SW480 (cell line): ENCODE measurements around the gene TNRC6B.
"Not testable (repeated sequence)": the region's sequence is repeated elsewhere in the genome, so short reads cannot be mapped to it uniquely, and the experiment has no call there.

ENCODE experiments used
- DNase-seq: peaks from one replicate; pipeline ENCODE4 v3.0.0-alpha.2; 2016; ENCODE audit warnings: low spot score

The TNRC6B gene

DNA sequence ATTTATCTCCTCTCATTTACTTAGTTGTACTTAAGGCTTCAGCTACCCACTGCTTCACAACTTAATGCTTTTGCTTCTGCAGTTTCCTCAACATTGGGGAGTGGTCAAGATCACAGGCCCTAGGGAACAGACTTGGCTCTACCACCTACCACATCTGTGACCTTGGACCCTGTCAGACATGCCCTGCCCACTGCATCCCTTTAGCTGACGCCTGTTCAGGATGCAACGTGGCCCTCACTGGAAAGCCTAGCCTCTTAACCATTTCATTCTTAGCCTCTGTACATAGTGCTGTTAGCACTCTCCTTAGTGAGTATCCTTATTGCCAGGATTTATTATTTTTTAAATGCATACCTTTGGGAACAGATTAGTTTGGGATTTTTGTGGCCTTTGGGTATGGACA is 34.4 kb downstream of the TNRC6B start:
- DNase-seq: no peak

DNA sequence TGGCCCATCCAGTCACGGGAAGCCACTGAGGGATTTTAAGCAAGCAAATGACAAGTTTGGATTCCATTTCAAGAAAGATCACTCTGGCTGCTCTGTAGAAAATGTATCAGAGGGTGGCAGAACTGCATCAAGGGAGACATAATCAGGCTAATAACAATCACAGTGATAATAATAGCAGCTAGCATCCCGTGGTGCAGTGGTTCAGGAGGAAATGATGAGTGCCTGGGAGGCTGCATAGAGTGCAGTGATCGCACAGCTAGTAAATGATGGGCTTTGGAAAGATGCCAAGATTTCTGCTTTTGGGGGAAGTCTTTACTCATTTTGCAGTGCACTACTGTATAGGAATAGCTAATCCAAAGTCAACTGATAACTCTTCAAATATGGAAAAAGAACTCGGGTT is 35.8 kb downstream of the TNRC6B start:
- DNase-seq: no peak

DNA sequence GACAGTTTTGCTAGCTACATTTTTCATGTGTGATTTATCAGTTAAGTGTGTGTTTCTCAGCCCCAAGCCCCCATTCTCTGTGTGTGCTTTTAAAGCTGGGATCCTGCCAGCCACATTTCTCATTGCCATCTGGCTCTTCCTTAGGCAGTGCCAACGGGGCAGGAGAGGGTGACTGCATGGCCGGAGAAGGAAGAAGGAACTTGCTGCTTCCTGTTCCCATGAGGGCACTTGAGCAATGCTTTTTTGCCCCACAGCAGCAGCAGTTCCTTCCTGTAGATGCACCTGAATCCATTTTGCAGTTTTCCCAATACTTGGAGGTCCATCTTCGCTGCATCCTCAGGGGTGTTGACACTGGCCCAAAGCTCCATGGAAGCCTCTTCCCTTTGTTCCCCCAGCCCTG is 37.5 kb downstream of the TNRC6B start:
- no peak for DNase-seq

DNA sequence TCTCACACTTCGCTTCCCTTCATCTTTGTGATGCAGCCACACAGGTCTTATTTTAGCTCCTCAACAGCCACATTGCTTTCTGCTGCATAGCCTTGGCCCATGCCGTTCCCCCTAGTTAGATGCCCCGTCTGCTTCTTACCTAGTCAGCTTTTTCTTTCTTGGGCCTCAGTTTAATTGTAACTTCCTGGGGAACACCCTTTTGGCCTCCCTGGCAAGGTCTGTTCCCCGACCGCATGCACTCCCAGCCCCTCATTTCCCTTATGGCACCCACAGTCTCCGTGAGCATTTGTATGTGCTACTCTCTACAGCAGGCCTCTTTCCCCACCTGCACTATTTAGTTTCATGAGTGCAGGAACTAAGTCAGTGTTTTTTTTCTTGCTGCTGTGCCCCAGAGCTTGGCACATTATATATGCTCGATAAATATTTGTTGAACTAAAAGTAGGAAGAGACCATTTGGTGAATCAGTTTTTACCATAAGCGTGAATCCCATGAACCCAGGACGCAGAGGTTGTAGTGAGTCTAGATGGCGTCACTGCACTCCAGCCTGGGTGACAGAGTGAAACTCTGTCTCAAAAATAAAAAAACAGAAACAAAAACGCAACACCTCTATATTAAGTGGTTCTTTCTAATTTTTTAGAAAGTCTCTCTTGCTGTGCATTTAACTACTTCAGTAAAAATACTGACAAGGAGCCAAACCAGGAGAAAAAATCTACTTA is 38.5 kb downstream of the TNRC6B start:
- no peak for DNase-seq

DNA sequence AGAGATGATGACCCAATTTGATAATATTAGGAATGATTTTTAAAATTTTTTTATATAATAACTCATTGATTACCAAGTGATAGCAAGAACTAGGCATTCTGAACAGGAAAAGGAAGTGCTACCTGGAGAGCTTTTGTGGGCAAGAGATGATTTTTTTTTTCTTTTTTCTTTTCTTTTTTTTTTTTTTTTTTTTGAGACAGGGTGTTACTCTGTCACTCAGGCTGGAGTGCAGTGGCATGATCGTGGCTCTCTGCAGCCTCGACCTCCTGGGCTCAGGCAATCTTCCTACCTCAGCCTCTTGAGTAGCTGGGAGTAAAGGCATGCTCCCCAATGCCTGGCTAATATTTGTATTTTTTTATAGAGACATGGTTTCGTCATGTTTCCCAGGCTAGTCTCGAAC is 40.4 kb downstream of the TNRC6B start:
- DNase-seq: no peak

DNA sequence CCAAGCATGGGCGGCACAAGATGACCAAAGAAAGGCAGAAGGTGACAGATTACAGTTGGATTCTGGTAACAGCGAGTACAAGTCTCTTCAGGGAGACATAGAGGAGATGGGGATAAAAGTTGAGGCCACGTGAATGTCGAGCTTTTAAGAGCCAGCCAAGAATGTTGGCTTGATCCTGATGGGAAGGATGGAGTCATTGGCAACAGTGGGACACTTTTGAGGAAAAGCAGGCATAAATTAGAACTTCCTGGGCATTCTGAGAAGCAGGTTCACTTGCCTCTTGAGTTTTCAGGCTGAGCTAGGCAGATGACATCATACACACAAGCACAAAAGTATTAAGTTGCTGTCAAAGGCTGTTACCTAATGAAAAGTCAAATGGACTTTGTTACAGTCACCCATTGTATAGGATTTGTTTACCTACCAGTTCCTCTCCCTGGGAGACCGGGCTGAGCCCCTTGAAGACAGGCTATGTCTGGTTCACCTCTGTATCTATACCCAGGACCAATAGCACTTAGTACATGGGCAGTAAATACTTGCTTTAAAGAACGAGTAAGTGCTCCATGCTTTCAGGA is 41.1 kb downstream of the TNRC6B start:
- no peak for DNase-seq

DNA sequence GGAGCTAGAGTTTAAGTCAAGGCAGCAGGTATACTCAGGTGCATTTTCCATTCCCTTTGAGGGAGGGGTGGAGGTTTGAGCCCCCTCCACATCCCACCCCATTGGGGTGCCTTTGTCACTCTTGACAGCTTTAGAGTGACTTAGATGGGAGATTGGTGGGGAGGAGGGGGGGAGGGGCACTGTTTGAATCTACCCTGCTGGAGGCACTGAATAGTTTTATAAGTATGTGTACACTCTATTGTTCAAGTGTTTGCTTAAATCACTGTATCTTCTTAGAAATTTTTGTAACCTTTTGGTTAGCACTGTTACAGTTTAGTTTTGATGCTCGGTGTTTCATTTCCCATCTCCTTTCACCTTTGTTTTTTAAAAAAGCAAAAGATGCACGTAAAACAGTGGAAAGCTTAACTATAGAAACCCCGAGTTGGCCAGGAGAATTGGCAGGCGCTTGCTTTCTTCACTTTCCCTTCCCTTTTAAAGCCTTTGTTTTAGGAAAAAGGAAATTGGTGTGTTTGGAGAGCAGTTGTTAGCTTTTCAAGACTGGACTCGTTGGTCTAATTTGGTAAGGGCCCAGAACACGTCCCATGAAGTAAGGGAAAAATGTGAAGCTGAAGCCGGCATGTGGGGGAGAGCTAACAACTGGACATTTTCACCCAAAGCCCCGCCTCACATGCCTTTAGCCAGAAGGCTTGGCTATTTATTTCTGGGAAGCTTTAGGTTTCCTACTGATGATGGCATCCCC is 42.8 kb downstream of the TNRC6B start:
- no peak for DNase-seq

DNA sequence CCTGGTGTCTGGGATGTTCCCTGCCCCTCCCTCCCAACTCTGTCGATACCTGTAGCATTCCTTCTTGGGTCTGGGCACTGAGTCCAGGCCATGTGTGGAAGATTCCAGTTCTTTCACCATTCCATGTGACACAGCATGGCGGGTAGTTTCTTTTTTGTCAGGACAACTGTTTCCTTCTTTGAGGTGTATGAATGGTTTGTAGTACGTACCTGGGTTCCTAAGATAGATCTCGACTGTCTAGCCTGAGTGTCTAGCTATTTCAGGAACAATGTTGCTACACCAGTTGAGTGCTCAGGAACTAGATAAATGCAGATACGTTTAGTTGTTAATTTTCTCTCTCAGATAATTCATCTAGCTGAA is 43.3 kb downstream of the TNRC6B start:
- no peak for DNase-seq

DNA sequence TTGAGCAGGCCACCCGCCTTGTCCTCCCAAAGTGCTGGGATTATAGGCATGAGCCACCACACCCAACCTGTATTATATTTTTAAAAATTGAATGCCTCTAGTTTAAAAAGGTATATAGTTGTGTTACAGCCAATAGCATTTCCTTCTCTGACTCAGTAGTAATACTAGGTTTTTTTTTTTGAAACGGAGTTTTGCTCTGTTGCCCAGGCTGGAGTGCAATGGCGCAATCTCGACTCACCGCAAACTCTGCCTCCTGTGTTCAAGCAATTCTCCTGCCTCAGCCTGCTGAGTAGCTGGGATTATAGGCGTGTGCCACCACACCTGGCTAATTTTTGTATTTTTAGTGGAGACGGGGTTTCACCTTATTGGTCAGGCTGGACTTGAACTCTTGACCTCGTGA is 45.3 kb downstream of the TNRC6B start:
- not testable (repeated sequence) for DNase-seq

DNA sequence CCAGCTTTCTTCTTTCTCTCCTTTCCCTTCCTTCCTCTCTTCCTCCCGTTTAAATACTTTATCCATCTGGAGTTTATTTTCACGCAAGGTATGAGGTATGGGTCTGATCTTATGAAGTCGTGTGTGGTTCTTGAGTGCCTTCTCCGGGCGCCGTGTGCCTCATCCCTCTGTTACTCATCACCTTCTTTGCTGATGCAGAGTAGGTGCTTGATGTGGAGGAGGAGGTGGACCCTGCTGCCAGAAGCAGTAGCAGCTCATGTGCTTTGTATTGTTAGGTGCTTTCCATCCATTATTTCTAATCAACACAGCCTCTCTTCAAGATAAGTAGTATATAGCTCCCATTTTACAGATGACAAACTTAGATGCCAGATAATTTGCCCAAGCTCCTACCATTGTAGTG is 47.0 kb downstream of the TNRC6B start:
- no peak for DNase-seq

DNA sequence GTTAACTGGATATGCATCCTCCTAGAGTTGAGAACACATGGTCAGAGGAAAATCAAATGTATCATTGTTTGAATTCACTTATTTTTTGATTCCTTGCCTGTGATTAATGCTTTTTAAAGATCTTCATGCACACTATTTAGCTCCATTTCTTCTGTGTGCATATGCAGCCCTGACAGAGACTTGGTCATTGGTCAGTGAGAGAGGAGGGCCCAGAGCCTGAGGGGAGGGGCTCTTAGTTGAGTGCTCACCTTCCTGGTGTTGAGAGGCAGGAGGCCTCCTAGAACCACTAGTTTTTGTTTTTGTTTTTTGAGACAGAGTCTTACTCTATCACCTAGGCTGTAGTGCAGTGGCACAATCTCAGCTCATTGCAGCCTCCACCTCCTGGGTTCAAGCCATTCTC is 48.9 kb downstream of the TNRC6B start:
- DNase-seq: no peak

DNA sequence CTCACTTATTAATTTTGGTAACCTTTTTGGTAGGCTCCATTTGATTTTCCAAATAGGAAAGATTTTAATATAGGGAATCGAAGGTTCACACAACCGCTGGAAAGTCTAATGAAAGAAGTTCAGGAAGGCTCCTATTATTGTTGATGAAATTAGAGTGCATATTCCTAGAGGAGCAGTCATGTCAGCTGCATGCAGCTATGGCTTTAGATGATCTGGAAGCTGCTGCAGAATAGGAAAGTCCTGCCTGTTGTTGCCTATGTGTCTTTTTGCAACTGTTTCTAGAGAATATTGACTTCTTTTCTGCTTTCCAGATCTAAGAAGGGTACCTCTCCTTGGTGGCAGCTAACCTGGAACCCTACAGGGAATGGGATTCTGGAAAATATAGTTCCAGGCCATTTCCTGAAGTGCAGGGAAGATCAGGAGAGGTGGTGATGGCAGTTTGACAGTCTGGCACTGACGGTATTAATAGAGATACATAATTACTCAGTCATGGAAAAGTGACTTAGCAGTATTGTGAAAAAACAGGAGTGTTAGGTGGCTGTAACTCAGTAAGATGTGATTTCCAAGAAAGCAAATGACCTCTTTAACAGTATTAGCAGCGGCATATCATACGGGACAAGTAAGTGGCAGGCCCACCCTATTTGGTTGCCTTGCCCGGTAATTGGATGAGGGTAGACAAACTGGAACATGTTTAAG is 54.0 kb downstream of the TNRC6B start:
- no peak for DNase-seq

DNA sequence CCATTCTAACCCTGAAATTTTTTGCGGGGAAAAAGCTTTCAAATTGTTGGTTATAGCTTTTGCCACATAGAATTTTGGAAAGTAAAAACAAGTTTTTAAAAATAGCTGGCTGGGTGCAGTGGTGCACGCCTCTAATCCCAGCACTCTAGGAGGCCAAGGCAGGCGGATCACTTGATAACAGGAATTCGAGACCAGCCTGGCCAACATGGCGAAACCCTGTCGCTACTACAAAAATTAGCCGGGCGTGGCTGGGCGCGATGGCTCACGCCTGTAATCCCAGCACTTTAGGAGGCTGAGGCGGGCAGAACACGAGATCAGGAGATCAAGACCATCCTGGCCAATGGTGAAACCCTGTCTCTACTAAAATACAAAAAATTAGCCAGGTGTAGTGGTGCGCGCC is 54.9 kb downstream of the TNRC6B start:
- DNase-seq: no peak

DNA sequence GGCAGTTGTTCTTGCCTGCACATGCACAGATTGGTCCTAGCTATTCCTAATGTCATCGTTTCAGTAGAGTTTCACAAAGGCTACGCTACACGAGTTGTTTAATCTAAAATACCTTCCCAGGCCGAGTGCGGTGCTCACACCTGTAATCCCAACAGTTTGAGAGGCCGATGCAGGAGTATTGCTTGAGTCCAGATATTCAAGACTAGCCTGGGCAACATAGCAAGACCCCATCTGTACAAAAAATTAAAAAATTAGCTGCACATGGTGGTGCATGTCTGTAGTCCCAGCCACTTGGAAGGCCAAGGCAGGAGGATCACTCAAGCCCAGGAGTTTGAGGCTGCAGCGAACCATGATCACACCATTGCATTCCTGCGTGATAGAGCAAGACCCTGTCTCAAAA is 56.2 kb downstream of the TNRC6B start:
- DNase-seq: no peak

DNA sequence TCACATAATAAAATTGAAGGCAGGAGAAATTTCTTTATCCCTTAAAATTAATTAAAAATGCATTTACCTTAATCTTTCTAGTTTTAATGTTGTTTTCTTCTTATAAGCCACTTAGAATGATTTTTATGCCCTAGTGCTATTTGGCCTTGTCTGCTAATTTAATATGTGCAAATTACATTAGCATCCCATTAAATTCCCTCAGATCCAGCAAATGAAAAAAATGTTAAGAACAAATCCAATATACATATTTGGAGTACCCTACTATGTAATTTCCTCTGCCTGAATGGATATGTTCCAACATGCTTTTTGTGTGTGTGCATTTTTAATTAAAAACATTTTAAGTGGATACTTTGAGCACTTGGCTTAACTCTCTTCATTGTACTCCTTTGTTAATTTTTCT is 56.9 kb downstream of the TNRC6B start:
- no peak for DNase-seq

DNA sequence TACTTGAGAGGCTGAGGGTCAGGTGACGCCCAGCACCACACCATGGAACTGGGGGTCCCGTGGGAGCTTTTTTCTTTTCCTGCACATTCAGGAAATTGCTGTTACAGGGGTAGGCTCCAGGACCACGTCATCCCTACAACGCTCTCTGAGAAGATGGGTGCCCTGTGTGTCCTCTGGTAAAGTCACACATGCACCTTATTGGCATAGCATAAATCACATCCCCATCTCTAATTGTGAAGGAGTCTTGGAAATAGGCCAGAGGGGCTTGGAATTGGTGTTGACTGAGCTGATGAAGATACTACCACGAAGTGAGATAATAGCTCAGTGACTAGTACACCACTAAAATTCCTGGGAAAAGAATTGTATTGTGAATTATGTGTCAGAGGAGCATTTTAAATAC is 57.6 kb downstream of the TNRC6B start:
- no peak for DNase-seq

DNA sequence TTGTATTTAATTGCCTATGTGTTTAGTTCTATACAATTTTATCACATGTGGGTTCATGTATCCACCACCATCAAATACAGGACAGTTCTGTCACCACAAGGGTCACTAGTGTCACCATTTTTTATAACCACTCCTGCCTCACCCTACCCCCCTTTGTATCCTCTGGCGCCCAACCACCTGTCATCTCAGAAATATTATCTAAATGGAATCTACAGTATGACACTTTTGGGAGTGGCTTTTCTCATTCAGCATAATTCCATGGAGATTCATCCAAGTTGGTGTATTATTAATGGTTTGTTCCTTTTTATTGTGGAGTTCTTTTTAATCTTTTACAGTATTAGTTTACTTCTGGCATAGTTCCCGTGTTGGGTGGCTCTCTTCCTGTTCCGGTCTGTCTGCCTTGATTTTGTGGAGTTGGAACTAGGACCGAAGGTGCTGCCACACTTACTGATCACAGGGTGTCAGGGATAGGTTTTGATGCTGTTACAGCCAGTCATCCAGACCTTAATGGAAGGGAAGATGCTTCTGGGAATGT is 58.5 kb downstream of the TNRC6B start:
- no peak for DNase-seq

DNA sequence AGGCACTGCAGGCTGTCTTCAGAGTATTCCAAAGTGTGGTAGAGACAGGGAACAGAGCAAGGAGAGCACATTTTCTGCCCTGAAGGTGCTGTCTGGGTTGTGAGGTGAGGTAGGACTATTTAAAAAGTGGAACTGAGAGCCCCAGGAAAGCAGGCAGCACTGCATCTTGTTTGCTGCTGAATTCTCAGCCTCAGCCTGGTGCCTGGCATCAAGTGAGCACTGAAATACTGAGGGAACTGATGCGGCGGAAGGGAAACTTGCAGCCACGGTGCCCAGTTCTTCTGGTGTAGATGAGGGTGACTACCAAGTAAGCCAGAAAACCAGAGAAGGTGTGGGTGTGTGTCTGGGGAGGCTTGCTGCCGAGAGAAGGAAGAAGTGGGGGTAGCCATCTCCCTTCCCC is 59.5 kb downstream of the TNRC6B start:
- no peak for DNase-seq

DNA sequence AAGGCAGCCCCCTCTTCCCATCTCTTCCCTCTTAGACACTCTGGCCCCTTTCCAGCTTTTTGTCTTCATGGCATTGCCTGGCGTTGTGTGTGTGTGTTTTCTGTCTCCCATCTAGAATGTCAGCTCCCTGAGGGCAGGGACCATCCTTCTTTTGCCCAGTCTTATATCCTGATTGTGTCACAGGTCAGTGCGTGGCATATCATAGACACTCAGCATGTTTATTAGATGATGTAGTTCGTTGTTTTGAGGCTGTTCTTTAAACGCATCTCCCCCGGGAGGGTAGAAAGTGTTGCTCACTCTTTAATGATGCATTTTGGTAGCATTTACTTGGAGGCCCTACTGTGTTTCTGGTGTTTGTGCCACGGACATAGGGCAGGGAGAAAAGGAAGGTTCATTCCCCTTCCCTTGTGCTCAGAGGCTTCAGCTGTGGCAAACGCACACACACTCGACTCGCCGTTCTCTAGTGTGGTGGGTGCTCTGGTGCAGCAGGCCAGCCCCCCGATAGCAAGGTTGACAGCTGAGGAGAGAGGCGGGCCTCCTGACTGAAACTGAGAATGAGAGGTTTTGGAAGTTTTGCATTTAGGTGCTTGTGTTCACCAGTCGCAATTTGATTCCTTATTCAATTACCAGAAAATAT is 60.2 kb downstream of the TNRC6B start:
- DNase-seq: no peak

DNA sequence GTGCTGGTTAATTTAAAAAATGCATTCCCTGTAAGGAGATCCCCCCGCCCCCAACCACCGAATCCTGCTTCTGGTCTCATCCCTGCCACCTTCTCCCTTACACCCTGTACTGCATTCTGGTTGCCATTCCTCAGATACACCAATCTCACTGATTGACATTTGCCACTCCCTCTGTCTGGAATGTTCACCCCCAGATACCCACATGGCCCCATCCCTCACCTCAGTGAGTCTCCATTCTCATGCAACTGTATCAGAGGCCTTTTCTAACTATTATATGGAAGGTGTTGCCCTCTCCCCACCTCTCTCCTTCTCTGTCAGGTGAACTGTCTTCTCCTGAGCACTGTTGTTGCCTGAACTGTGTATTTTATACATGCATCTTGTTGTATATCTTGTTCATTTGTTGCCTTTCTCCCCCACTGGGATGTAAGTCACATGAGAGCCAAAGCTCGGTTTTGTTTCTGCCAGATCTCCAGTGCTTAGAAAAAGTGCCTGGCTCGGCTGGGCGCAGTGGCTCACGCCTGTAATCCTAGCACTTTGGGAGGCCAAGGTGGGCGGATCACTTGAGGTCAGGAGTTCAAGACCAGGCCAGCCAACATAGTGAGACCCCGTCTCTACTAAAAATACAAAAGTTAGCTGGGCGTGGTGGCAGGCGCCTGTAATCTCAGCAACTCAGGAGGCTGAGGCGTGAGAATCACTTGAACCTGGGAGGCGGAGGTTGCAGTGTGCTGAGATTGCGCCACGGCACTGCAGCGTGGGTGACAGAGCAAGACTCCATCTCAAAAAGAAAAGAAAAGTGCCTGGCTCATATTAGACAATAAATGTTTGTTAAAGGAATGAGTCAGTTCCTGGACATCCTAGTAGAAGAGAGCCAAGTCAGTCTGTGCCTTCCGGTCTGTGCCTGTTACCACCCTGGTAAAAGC is 61.0 kb downstream of the TNRC6B start:
- no peak for DNase-seq

DNA sequence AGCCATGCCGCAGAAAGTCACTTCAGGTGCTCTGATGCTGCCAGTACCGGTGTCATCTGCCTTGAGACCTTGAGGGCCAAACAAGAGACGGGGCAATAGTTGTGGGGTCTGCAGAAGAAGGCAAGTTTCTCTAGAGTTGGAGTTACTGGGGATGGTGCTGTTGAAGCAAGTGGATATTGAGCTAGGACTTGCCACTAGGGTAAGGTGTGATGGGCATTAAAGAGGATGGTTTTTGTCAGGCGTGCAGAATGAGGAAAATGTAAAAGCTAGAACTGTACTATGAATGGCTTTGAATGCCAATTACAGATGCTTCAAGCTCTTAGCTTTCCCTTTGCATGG is 61.6 kb downstream of the TNRC6B start:
- no peak for DNase-seq
